Measurements from ENCODE around the gene SSC4D. TPM values are rescaled to one million over a fixed set of nuclear protein-coding genes. Genes with fewer than 3 reads are reported as not detected.

SSC4D gene
- total and polyA plus RNA-seq, 9 of the 15 experiments (the other 6 are each of a cell fraction or from before 2014, with no cell fraction given) = 0.06 to 1.1 (median 0.85) TPM; not detected in 1

GRCh38 chr7:76359111-76359977 lies 50.2 kb downstream of the SSC4D start (continued):
- TF ChIP-seq MGA (IDR thresholded peaks at IDR 0.05) (no peak; the same call in 1 of the 2 replicates), TAF7 (tag; IDR thresholded peaks at IDR 0.05) (peak; percentile 55; the same call in 1 of the 2 replicates), ETS2 (tag; IDR thresholded peaks at IDR 0.05; ENCODE audit: borderline replicate concordance, poor library complexity, severe bottlenecking) (no peak), ZNF431 (CRISPR knock-in tag; IDR thresholded peaks at IDR 0.05) (no peak), CEBPG (CRISPR knock-in tag; IDR thresholded peaks at IDR 0.05) (no peak), CEBPG (tag; conservative IDR thresholded peaks at IDR 0.05 in 1 of 2, IDR thresholded peaks at IDR 0.05 in 1 of 2) (no peak), TBP (optimal IDR thresholded peaks at IDR 0.05; ENCODE audit: low read depth, low read length) (peak; percentile 58), ZHX1 (conservative IDR thresholded peaks at IDR 0.05; ENCODE audit: low read length) (peak; percentile 60; the same call in 1 of the 2 replicates), ZNF23 (CRISPR knock-in tag; IDR thresholded peaks at IDR 0.05) (no peak), NR2F6 (CRISPR knock-in tag; IDR thresholded peaks at IDR 0.05) (0 out of 2 replicates have a peak, but pooled peaks have one; percentile 21), ZZZ3 (IDR thresholded peaks at IDR 0.05) (no peak), MAFF (IDR thresholded peaks at IDR 0.05; ENCODE audit: low read length) (peak; percentile 54), DDX20 (tag; IDR thresholded peaks at IDR 0.05; ENCODE audit: low read depth) (no peak)

Data from K562 (cell line).